Measurements from ENCODE around the gene ANKRD9. TPM values are rescaled to one million over a fixed set of nuclear protein-coding genes. Genes with fewer than 3 reads are reported as not detected.
"Not testable (repeated sequence)": the region's sequence is repeated elsewhere in the genome, so short reads cannot be mapped to it uniquely, and the experiment has no call there.

Gene ANKRD9
- total RNA-seq, 2 donors from 2014 or later = 6.0 to 6.9 TPM

DNA sequence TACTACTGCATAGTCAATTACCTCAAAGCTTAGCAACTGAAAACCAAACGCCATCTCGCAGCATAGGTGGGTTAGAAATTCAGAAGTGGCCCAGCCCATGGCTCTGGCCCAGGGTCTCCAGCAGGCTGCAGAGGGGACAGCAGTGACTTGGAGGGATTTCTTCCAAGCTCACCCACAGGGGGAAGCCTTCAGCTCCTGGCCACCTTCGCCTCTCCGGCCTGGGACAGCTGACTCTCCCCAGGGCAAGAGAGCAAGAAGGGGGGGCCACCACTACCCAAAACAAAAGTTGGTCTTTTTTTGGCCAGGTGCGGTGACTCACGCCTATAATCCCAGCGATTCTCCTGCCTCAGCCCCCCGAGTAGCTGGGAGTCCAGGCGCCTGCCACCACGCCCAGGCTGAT, 32.2 kb upstream of the ANKRD9 start:
- Mint-ChIP-seq H3K27me3 (peaks cover 17% of the 10 kb centered on the region), H3K36me3 (ENCODE audit: low read depth) (no peaks in the 10 kb centered on the region), H3K4me3 (no peak overlapping the region), H3K4me1 (no peaks in the 10 kb centered on the region), H3K9me3 (no peaks in the 10 kb centered on the region), H3K27ac (no peak overlapping the region)
- ATAC-seq (replicated peaks) = no peak

GRCh38 chr14:102541029-102541491, 31.5 kb upstream of the ANKRD9 start:
- H3K27ac Mint-ChIP-seq; H3K4me3 Mint-ChIP-seq; H3K9me3 Mint-ChIP-seq; H3K4me1 Mint-ChIP-seq; ATAC-seq (replicated peaks); H3K36me3 Mint-ChIP-seq (ENCODE audit: low read depth): not testable (repeated sequence)
- peaks cover 17% of the 10 kb centered on the region for H3K27me3 Mint-ChIP-seq

- peaks cover 12% of the 10 kb centered on the region for H3K27me3 Mint-ChIP-seq
- no peak overlapping the region for H3K27ac Mint-ChIP-seq
- H3K4me3 Mint-ChIP-seq = no peak overlapping the region
- H3K4me1 Mint-ChIP-seq = no peaks in the 10 kb centered on the region
- no peaks in the 10 kb centered on the region for H3K9me3 Mint-ChIP-seq
- H3K36me3 Mint-ChIP-seq (ENCODE audit: low read depth) = no peaks in the 10 kb centered on the region
- ATAC-seq (replicated peaks) = no peak
These were observed 30.9 kb upstream of the ANKRD9 start for GRCh38 chr14:102540315-102541028.

- no peaks in the 10 kb centered on the region for H3K36me3 Mint-ChIP-seq (ENCODE audit: low read depth)
- H3K9me3 Mint-ChIP-seq = no peaks in the 10 kb centered on the region
- no peaks in the 10 kb centered on the region for H3K4me1 Mint-ChIP-seq
These were observed 30.2 kb upstream of the ANKRD9 start for GRCh38 chr14:102539544-102540314.

DNA sequence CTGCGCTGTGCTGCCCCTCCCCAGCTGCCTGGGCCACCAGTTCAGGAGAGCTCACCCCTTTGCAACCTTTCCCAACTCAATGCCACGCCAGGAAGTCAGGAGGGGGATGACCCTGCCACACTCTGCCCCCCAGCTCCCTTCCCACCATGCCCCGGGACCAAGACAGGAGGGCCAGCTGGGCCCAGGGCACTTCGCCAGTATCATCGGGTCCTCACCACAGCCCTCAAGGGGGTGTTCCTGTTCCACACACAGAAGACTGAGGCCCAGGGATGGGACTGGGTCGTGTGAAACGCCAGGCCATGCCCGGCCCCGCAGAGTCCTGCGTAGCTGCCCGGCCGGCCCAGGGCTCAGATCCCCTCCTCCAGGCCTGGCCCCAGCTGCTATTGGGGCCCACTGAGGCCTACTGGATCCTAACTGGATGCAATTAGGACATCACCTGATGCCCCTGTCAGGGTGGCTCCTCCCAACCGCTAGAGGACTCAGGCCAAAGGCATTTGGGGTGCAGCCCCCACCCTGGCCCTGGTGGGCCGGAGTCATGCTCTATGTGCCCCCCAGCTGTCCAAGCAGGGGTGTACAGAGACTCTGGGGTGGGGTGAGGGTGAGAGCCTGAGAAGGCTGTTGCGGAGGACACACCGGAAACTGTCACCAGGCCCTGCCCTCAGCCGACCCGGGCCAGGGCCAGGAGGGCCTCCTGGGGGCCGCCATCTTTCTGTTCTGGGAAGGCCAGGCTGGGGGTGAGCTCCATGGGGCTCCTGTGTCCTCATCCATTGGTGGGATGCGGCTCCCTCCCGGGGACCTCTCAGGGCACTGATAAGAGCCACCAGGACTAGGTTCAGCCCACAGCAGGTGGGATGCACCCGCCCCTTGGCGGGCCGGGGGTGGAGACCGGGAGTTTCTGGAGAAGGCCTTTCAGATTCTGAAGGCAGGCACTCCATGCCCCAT, 29.3 kb upstream of the ANKRD9 start:
- no peak overlapping the region for H3K27ac Mint-ChIP-seq
- peaks cover 3% of the 10 kb centered on the region for H3K27me3 Mint-ChIP-seq
- H3K9me3 Mint-ChIP-seq = no peaks in the 10 kb centered on the region
- H3K4me1 Mint-ChIP-seq = no peaks in the 10 kb centered on the region
- no peaks in the 10 kb centered on the region for H3K36me3 Mint-ChIP-seq (ENCODE audit: low read depth)
- ATAC-seq (replicated peaks) = no peak
- no peak overlapping the region for H3K4me3 Mint-ChIP-seq

More at GRCh38 chr14:102539544-102540314, 30.2 kb upstream of the ANKRD9 start:
- Mint-ChIP-seq H3K27me3 (peaks cover 7% of the 10 kb centered on the region), H3K27ac (no peak overlapping the region), H3K4me3 (no peak overlapping the region)
- ATAC-seq (replicated peaks) = no peak

DNA sequence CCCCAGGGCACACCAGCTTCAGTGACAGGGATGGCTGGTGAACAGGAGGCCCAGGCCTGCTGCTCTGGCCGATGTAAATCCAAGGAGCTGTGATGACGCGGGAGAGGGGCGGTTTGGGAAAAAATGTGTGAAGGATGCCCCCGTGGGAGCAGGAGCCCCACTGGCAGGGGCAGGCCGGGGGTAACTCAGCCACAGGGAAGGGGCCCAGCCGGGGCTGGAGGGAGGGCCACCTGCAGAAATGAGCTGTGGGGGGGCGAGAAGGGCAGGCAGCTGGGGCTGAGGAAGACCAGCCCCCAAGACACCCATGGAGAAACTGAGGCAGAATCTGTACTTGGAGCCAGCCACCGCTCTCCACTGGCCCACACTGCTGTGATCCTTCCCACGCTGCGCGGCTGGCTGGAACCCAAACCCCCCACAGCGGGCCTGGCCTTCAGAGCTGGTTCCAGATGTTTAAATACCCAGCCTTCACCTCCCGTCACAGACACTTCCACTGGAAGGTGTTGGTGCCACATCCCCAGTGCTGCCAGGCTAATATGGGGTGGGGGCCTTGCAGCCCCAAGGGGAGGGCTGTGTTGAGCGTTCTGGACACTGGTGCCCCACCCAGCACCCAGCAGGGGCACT, 28.5 kb upstream of the ANKRD9 start:
- no peaks in the 10 kb centered on the region for H3K36me3 Mint-ChIP-seq (ENCODE audit: low read depth)
- no peaks in the 10 kb centered on the region for H3K9me3 Mint-ChIP-seq
- ATAC-seq (replicated peaks) = no peak
- H3K27ac Mint-ChIP-seq = no peak overlapping the region
- H3K4me1 Mint-ChIP-seq = no peaks in the 10 kb centered on the region
- peaks cover 3% of the 10 kb centered on the region for H3K27me3 Mint-ChIP-seq
- no peak overlapping the region for H3K4me3 Mint-ChIP-seq

- no peaks in the 10 kb centered on the region for H3K36me3 Mint-ChIP-seq (ENCODE audit: low read depth)
- H3K27ac Mint-ChIP-seq = no peak overlapping the region
- no peak overlapping the region for H3K4me3 Mint-ChIP-seq
- no peak for ATAC-seq (replicated peaks)
- H3K4me1 Mint-ChIP-seq = peaks cover 4% of the 10 kb centered on the region
- H3K9me3 Mint-ChIP-seq = no peaks in the 10 kb centered on the region
- no peaks in the 10 kb centered on the region for H3K27me3 Mint-ChIP-seq
These were observed 22.7 kb upstream of the ANKRD9 start for GRCh38 chr14:102532204-102532658.

GRCh38 chr14:102530828-102531478, 21.4 kb upstream of the ANKRD9 start:
- peaks cover 5% of the 10 kb centered on the region for H3K4me1 Mint-ChIP-seq
- H3K27me3 Mint-ChIP-seq = no peaks in the 10 kb centered on the region
- H3K36me3 Mint-ChIP-seq (ENCODE audit: low read depth) = no peaks in the 10 kb centered on the region
- H3K27ac Mint-ChIP-seq = peak overlapping the region; percentile 41
- H3K4me3 Mint-ChIP-seq = no peak overlapping the region
- no peak for ATAC-seq (replicated peaks)
- no peaks in the 10 kb centered on the region for H3K9me3 Mint-ChIP-seq

DNA sequence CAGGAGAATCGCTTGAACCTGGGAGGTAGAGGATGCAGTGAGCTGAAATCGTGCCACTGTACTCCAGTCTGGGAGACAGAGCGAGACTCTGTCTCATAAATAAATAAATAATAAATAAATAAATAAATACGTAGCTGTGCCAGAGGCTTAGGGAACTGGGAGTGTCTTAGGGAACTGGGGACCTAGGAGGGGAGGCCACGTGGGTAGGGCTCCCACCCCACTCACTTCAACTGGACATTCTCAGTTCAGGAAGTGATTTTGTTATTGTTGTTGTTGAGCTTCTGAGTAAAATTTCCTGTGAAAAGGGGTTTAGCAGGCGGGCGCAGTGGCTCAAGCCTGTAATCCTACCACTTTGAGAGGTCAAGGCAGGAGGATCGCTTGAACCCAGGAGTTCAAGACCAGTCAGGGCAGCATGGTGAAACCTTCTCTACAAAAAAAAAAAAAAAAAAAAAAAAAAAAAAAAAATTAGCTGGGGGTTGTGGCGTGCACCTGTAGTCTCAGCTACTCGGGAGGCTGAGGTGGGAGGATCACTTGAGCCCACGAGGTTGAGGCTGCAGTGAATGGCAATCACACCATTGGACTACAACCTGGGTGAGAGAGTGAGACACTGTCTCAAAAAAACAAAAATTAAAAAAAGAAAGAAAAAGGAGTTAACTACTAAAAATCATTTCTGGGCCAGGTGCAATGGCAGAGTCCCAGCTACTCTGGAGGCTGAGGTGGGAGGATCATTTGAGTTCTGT, 19.0 kb upstream of the ANKRD9 start:
- H3K36me3 Mint-ChIP-seq (ENCODE audit: low read depth) = no peaks in the 10 kb centered on the region
- H3K4me3 Mint-ChIP-seq = no peak overlapping the region
- H3K9me3 Mint-ChIP-seq = no peaks in the 10 kb centered on the region
- no peak overlapping the region for H3K27ac Mint-ChIP-seq
- H3K27me3 Mint-ChIP-seq = no peaks in the 10 kb centered on the region
- no peak for ATAC-seq (replicated peaks)
- H3K4me1 Mint-ChIP-seq = peaks cover 16% of the 10 kb centered on the region

- Mint-ChIP-seq H3K9me3 (no peaks in the 10 kb centered on the region), H3K4me3 (peak overlapping the region; percentile 82), H3K27ac (peak overlapping the region; percentile 87), H3K27me3 (no peaks in the 10 kb centered on the region), H3K4me1 (peaks cover 19% of the 10 kb centered on the region), H3K36me3 (ENCODE audit: low read depth) (no peaks in the 10 kb centered on the region)
- ATAC-seq (replicated peaks) = no peak
These were observed 16.4 kb upstream of the ANKRD9 start for GRCh38 chr14:102525929-102526497.

GRCh38 chr14:102525219-102525928, 15.8 kb upstream of the ANKRD9 start:
- H3K36me3 Mint-ChIP-seq (ENCODE audit: low read depth) = no peaks in the 10 kb centered on the region
- ATAC-seq (replicated peaks) = peak; percentile 20
- H3K9me3 Mint-ChIP-seq = no peaks in the 10 kb centered on the region
- H3K4me3 Mint-ChIP-seq = peak overlapping the region; percentile 82
- H3K4me1 Mint-ChIP-seq = peaks cover 17% of the 10 kb centered on the region
- peak overlapping the region; percentile 87 for H3K27ac Mint-ChIP-seq
- no peaks in the 10 kb centered on the region for H3K27me3 Mint-ChIP-seq

GRCh38 chr14:102524451-102525218, 15.1 kb upstream of the ANKRD9 start:
- ATAC-seq (replicated peaks) = peak; percentile 96
- Mint-ChIP-seq H3K4me3 (peak overlapping the region; percentile 82), H3K27ac (peak overlapping the region; percentile 87), H3K4me1 (peaks cover 17% of the 10 kb centered on the region), H3K27me3 (no peaks in the 10 kb centered on the region), H3K36me3 (ENCODE audit: low read depth) (no peaks in the 10 kb centered on the region), H3K9me3 (no peaks in the 10 kb centered on the region)
